Myocyte (in vitro differentiated cells): ENCODE data around the gene SPINK1. TPM values are rescaled to one million over a fixed set of nuclear protein-coding genes. Genes with fewer than 3 reads are reported as not detected.
A peak's percentile ranks its signal among the peaks of the same experiment; 100 is the strongest.
"Not testable (repeated sequence)": the region's sequence is repeated elsewhere in the genome, so short reads cannot be mapped to it uniquely, and the experiment has no call there.

Experiments used
- DNase-seq: peaks from one replicate; pipeline ENCODE4 v3.0.0-alpha.2; 2012; ENCODE audit warnings: low read depth
- polyA plus RNA-seq: library from polyadenylated mRNA; unstranded; fragments of >200 nt; gene quantifications from one replicate; pipeline ENCODE4 v1.2.1, GENCODE V29; 2012; ENCODE audit warnings: missing spikeins
- total RNA-seq: library from RNA; depleted of rRNA; stranded (reverse); fragments of >200 nt; gene quantifications from 2 replicates; pipeline ENCODE4 v1.2.3, GENCODE V29; 2014

Gene SPINK1, protein sequence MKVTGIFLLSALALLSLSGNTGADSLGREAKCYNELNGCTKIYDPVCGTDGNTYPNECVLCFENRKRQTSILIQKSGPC
- total RNA-seq, result not detected in 2 replicates
- polyA plus RNA-seq, result not detected

GRCh38 chr5:147831465-147831864 lies at the start of gene SPINK1:
Gene SPINK1 (minus strand): TSS chr5:147831671. CDS start chr5:147831577, 94 bp downstream.
- no peak for DNase-seq

DNA sequence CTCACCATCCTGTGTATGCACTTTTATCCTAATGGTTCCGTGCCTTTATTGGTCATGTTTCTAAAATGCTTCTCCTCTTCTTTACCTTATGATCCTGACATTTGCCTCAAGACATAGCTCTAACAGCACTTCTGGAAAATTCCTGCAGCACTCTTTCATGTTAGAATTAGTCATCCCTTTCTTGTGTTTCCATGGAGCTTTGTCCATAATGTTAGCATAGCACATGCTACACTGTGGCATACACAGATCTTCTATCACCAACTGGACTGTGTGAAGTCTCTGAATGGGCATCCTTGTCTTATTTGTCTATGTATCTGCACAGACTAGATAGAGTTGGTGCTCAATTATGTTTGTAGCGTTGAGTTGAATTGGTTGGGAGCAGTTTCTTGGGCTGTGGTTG lies 49.0 kb upstream of the SPINK1 start:
- DNase-seq, result no peak

- DNase-seq, result no peak
Measured at GRCh38 chr5:147879784-147880183, 48.3 kb upstream of the SPINK1 start.

DNA sequence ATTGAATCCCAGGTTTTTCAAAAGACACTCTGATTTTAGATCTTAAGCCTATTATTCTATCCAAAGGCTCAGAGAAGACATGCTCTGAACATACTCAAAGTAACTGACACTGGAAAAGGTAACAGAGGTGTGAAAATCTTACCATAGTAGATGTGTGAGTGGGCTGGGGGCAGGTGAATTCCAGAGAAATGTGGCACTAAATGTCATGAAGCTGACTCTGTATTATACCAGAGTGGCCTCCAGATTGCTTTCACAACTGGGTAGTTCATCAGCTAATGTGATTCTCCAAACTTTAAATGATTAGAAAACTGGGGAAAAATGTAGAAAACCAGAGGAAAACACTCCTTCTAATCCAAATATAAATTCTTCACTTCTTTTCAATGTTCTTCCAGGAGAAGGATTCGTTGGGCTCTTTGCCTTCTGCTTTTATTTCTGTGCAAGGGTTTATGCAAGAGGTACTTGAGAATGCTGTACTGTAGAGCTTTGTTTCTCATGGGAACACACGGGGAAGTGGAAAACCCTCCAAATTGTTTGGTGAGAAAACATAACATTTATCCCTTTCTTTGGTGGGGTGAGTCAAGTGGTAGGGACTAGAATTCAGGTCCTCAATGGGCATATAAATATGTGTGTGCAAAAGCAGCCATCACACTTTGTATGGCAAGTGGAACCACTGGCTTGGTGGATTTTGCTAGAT lies 46.7 kb upstream of the SPINK1 start, which contains the start of gene SCGB3A2:
Gene SCGB3A2, plus strand, starts transcription at position 646 of the 694 bp plus-strand sequence. CDS start 93 bp downstream, outside the sequence.
- no peak for DNase-seq

GRCh38 chr5:147876626-147877025 lies 45.2 kb upstream of the SPINK1 start:
- DNase-seq, result no peak

- no peak for DNase-seq
Measured at GRCh38 chr5:147876141-147876540, 44.7 kb upstream of the SPINK1 start.

DNA sequence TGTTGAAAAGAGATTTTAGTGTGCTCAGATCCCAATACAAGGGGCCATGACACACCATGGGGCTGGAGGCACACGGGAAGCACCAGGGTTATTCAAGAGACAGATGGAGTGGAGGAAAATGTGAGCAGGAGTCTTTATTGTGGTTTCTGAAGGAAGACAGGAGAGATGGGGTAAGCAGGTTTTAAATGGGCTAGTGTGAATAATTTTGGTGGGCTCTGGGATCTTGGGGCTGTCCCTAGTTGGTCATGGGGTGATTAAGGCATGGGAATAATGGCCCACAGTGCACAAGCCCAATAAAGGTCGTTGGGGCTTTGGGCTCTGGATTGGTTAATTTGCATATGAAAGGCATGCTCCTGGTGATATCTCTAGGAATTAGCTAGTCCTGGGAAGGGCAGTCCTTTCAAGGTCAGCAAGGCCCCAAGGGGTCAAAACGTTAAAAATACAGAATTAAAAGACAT lies 43.5 kb upstream of the SPINK1 start:
- no peak for DNase-seq

DNA sequence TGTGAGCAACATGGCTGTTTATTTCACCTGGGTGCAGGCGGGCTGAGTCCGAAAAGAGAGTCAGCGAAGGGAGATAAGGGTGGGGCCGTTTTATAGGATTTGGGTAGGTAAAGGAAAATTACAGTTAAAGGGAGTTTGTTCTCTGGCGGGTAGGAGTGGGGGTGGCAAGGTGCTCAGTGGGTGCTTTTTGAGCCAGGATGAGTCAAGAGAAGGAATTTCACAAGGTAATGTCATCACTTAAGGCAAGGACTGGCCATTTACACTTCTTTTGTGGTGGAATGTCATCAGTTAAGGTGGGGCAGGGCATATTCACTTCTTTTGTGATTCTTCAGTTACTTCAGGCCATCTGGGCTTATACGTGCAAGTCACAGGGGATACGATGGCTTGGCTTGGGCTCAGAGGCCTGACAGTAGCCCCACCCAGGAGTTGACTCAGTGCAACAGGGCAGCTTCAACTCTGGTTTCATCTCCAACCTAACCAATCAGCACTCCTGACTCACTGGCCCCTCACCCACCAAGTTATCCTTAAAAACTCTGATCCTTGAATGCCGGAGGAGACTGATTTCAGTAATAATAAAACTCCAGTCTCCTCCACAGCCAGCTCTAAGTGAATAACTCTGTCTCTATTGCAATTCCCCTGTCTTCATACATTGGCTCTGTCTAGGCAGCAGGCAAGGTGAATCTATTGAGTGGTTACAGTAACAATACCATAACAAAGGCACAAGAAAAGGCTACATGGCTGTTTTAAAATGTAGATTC lies 42.8 kb upstream of the SPINK1 start:
- not testable (repeated sequence) for DNase-seq

- not testable (repeated sequence) for DNase-seq
Measured at GRCh38 chr5:147872744-147873435, 41.4 kb upstream of the SPINK1 start.

GRCh38 chr5:147871980-147872549 lies 40.6 kb upstream of the SPINK1 start:
- DNase-seq, result not testable (repeated sequence)

GRCh38 chr5:147869892-147870291 lies 38.4 kb upstream of the SPINK1 start:
- not testable (repeated sequence) for DNase-seq

GRCh38 chr5:147869112-147869511 lies 37.6 kb upstream of the SPINK1 start:
- DNase-seq, result no peak

DNA sequence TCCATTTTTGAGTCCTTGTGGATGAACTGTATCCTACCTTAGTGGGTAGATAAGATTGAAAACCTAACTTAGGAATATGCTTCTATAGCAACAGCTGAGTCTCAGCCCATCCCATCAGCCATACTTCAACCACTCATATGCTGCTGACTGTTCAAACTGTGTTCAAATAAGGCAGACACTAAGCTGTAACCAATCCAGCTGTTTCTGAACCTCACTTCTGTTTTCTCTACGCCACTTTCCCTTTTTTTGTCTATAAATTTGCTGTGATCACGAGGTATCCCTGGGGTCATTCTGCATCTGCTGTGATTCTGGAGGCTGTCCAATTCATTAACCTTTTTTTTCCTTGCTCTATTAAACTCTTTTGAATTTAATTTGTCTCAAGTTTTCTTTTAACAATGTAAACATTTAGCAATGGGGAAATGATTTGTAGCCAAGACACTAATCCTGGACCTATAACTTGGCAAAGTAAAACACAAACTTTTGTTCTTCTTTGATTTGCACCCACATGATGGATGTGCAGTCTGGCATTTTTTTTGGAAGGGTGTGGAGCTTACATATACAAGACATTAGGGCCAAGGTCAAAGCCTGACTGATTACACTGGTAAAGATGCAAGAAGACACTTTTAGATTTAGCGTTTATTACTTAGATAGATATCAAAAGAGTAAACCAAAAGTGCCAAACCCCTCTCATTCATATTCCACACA lies 32.1 kb upstream of the SPINK1 start:
- DNase-seq, result no peak

DNA sequence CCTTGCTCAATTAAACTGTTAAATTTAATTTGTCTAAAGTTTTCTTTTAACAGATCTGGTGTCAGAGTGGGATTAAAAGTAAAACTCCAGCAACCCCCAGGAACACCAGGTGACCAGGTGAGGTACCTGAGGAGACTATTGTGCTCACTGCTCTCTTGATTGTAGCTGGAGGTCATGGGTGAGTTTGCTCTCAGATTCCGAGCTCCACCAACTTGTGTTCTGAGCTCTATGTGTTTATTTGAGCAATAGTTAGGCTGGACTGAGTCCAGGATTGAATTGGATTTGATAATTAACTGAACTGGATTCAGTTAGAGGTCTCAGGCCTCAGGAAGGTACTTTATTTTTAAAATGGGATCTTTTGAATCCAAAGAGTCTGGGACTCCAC lies 29.2 kb upstream of the SPINK1 start:
- no peak for DNase-seq

DNA sequence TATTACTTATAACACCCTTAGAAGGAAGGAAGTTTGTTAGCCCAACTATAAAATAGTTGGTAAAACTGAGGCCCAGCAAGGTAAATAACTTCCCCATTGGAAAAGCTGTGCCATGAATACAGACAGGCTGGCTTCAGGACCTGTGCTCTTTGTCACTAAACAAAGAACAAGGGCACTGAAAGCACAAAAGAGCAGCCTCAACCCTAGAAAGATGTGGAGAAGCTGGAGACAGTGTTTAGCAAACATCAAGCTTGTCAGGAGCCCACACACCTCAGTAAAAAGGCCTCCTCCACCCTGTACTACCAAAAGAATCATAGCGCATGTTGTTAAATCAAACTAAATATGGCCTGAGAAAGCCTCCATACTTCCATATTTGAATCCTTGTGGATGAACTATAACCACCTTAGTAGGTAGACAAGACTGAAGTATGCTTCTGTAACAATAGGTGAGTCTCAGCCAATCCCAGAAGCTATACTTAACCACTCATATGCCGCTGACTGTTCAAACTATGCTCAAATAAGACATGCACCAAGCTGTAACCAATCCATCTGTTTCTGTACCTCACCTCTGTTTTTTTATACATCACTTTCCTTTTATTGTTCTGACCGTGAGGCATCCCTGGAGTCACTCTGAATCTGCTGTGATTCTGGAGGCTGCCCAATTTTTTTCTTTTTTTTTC lies 28.6 kb upstream of the SPINK1 start:
- no peak for DNase-seq

GRCh38 chr5:147858565-147858964 lies 27.1 kb upstream of the SPINK1 start:
- DNase-seq, result no peak

DNA sequence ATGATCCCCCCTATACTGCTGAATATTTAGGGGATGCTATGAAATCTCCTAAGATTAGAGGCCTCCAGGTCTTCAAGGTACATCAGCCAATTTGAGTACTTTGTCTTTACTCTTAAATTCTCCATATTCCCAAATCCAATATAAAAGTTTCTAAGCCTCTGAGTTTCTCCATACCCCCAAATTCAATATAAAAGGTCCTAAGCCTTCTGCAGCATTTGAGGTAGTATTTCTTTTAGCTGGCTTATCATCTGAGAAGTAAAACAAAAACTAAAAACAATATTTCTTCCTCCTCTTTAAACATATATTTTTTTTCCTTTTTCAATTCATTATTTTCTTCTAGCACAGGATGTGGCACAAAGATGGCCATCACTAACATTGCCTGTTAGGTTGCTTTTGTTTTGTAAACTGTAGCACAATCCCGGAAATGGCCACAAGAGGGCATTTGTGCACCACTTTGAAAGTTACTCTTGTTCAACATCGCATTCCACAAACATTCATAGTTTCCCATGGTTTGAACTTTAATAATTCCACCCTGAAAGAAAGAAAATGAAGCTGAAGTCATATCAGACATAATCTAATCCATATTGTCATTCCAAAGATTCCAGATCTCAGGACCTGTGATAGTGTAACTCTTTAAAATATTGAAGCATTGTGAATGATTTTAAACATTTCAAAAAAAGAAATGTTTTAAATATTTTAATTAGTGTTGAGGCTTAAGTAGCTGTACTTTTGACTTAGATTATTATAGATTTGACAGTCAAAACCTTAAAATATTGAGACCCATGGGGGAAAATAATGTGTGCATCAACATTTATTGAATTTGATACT lies 26.0 kb upstream of the SPINK1 start:
- DNase-seq, result peak; percentile 68

DNA sequence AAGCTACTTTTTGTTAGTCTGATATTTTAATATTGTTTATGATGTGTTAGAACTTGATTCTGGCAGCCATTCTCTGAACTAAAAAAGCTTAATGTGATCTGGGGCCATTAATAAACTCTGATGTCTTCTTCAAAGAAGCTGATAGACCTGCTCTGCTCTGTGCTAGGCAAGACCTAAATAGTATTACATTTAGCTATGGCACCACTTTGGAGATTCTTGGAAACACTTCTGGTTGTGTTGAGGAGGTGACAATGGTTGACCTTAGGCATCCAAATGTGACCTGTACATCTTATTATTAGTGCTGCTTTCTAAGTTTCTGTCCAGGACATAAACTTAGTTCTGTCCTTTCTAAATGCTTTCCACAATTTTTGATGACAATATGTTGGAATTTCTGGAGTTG lies 25.3 kb upstream of the SPINK1 start:
- DNase-seq, result no peak

DNA sequence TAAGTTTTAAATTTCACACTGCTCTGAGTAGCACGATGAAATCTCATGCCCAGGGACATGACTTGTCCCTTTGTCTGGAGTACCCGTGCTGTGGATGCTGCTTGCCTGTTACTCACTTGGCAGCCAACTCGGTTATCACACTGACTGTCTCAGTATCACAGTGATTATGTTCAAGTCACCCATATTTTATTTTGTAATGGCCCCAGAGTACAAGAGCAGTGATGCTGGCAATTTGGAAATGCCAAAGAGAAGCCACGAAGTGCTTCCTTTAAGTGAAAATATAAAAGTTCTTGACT lies 24.3 kb upstream of the SPINK1 start:
- no peak for DNase-seq
